Upper lobe of right lung (tissue), 1 donor: ENCODE measurements around the gene SLC35F3. TPM values are rescaled to one million over a fixed set of nuclear protein-coding genes. Genes with fewer than 3 reads are reported as not detected.
"Not testable (repeated sequence)": the region's sequence is repeated elsewhere in the genome, so short reads cannot be mapped to it uniquely, and the experiment has no call there.

Source experiments
- ATAC-seq: fragments of 200-7000 bp; cut with Tn5 transposase; one replicate; pipeline ENCODE4 v1.9.1; 2020; ENCODE audit warnings: mild to moderate bottlenecking, moderate library complexity
- DNase-seq: peaks from one replicate; pipeline ENCODE4 v3.0.0-alpha.2; 2020
- H3K27ac ChIP-seq: fragments of 200-600 bp; one replicate; pipeline ENCODE4 v1.8.0; 2022
- H3K27me3 ChIP-seq: fragments of 200-600 bp; one replicate; pipeline ENCODE4 v1.8.0; 2022; ENCODE audit warnings: mild to moderate bottlenecking
- H3K36me3 ChIP-seq: fragments of 200-600 bp; one replicate; pipeline ENCODE4 v1.8.0; 2022
- H3K4me1 ChIP-seq: fragments of 200-600 bp; one replicate; pipeline ENCODE4 v1.8.0; 2022
- H3K4me3 ChIP-seq: fragments of 200-600 bp; one replicate; pipeline ENCODE4 v1.8.0; 2022; ENCODE audit warnings: mild to moderate bottlenecking
- H3K9me3 ChIP-seq: fragments of 200-600 bp; one replicate; pipeline ENCODE4 v1.8.0; 2022
- intact Hi-C: fragments of 100-400 bp; cut with DNase I; formaldehyde crosslinking; loops from one replicate; pipeline ENCODE4 v1.11.0; 2022
- total RNA-seq: library from RNA; stranded (reverse); fragmentation: NEBNext Ultra II Directional; extraction: Animal tissue kit (Norgen Biotek cat#: 25700); gene quantifications from one replicate; pipeline ENCODE4 v1.2.1, GENCODE V29; 2021
- TF ChIP-seq, protein P1 (sequence below): fragments of 200-600 bp; IDR thresholded peaks from one replicate; pipeline ENCODE4 v1.8.0; 2022; ENCODE audit warnings: antibody characterized with exemption
- donor health status: DM: no; HTN: yes; CAD: no; lungs with severe emphysema.

The SLC35F3 gene
- total RNA-seq, 1 donor from 2014 or later = 0.29 TPM

DNA sequence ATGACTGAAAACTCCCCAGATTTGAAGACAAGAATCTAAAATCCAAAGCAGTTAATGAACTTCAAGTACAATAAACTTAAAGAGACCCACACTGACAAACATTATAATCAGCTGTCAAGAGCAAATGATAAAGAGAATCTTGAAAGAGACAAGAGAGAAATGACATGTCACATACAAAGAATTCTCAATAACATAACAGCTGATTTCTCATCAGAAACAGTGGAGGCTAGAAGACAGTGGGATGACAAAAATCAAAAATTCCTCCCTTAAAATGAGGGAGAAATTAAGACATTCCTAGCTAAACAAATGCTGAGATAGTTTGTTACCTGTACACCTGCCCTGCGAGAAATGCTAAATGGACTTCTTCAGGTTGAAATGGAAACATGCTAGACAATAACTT, 432.8 kb downstream of the SLC35F3 start:
- DNase-seq (no peak), ATAC-seq (no peak)
- Histone ChIP-seq H3K4me3 (no peak overlapping the region), H3K27me3 (no peaks in the 10 kb centered on the region), H3K27ac (no peak overlapping the region), H3K4me1 (no peaks in the 10 kb centered on the region), H3K36me3 (no peaks in the 10 kb centered on the region), H3K9me3 (no peaks in the 10 kb centered on the region)
- TF ChIP-seq, protein P1, sequence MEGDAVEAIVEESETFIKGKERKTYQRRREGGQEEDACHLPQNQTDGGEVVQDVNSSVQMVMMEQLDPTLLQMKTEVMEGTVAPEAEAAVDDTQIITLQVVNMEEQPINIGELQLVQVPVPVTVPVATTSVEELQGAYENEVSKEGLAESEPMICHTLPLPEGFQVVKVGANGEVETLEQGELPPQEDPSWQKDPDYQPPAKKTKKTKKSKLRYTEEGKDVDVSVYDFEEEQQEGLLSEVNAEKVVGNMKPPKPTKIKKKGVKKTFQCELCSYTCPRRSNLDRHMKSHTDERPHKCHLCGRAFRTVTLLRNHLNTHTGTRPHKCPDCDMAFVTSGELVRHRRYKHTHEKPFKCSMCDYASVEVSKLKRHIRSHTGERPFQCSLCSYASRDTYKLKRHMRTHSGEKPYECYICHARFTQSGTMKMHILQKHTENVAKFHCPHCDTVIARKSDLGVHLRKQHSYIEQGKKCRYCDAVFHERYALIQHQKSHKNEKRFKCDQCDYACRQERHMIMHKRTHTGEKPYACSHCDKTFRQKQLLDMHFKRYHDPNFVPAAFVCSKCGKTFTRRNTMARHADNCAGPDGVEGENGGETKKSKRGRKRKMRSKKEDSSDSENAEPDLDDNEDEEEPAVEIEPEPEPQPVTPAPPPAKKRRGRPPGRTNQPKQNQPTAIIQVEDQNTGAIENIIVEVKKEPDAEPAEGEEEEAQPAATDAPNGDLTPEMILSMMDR = no peak
- intact Hi-C loops = no loop called here

DNA sequence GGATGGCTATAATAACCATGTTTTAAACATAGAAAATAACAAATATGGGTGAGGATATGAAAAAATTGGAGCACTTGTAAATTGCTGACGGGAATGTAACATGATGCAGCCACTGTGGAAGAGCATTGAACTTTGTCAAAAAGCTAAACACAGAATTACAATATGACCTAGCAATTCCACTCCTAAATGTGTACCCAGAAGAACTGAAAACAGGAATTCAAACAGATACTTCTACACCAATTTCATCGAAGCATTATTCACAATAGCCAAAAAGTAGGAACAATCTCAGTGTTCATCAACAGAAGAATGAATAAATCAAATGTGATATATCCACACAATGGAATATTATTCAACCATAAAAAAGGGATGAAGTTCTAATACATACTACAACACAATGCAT, 436.1 kb downstream of the SLC35F3 start:
- Histone ChIP-seq H3K4me1 (no peaks in the 10 kb centered on the region), H3K36me3 (no peaks in the 10 kb centered on the region), H3K27ac (no peak overlapping the region), H3K4me3 (no peak overlapping the region), H3K9me3 (no peaks in the 10 kb centered on the region), H3K27me3 (no peaks in the 10 kb centered on the region)
- no peak for ATAC-seq
- TF ChIP-seq, protein P1 = no peak
- DNase-seq = no peak
- intact Hi-C loops = no loop called here

DNA sequence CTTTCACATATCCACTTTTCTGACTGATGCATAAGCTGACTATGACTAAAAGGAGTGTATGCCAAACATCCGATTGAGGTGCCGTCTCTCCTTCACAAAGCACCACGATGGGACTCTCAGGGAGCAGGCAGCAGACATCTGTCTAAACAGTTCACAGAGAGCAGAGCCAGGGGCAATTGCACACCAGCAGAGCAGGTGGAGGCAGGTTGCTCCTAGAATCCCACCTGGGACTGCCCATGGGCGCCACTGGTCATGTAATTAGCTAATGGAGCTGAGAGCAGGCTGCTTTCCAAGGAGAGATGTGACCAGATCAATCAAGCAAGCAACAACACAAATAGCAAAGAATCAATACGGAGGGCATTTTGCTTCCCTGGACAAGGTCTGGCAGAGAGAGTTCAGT, 438.3 kb downstream of the SLC35F3 start:
- ATAC-seq = no peak
- Histone ChIP-seq H3K9me3 (no peaks in the 10 kb centered on the region), H3K4me1 (no peaks in the 10 kb centered on the region), H3K27me3 (no peaks in the 10 kb centered on the region), H3K36me3 (no peaks in the 10 kb centered on the region), H3K27ac (no peak overlapping the region), H3K4me3 (no peak overlapping the region)
- intact Hi-C loops = no loop called here
- no peak for DNase-seq
- TF ChIP-seq, protein P1 = no peak

DNA sequence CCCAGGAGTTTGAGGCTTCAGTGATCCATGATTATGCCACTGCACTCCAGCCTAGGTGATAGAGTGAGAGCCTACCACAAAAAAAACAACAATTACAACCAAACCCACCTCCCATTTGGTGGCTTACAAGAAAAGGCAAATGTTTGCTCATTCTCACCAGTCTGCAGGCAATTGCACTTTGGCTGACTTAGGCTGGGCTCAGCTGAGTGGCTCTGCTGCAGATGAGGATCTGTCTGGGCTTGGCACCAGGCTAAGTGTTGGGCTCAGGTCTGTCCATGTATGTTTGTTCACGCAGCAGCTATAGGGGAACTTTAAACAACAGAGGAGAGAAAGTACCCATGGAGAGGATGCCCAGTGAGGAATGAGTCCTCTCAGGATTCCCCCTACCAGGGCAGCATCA, 440.8 kb downstream of the SLC35F3 start:
- intact Hi-C loops = no loop called here
- Histone ChIP-seq H3K4me1 (no peaks in the 10 kb centered on the region), H3K9me3 (no peaks in the 10 kb centered on the region), H3K27me3 (no peaks in the 10 kb centered on the region), H3K27ac (no peak overlapping the region), H3K36me3 (no peaks in the 10 kb centered on the region), H3K4me3 (no peak overlapping the region)
- no peak for DNase-seq
- TF ChIP-seq, protein P1 = no peak
- no peak for ATAC-seq

DNA sequence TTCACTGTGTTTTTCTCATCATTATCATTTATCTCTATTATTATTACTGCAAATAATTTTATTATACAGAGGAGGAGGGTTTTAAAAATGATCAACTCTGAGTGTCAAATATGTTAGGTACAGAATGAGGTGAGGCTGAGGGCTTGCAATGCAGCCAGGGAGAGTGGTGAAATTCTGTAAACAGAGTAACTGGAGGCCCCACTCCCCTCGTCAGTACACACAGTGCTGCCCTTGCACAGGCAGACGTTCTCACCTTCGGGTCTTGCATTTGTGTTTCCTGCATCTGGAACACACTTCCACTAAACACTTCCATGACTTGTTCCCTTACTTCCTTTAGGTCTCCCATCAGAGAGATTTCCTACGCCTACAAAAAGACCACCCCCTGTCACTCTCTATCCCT, 444.5 kb downstream of the SLC35F3 start:
- intact Hi-C loops = no loop called here
- no peaks in the 10 kb centered on the region for H3K36me3 ChIP-seq
- no peak overlapping the region for H3K4me3 ChIP-seq
- TF ChIP-seq, protein P1 = no peak
- ATAC-seq = no peak
- no peaks in the 10 kb centered on the region for H3K9me3 ChIP-seq
- no peaks in the 10 kb centered on the region for H3K4me1 ChIP-seq
- no peak for DNase-seq
- no peak overlapping the region for H3K27ac ChIP-seq
- no peaks in the 10 kb centered on the region for H3K27me3 ChIP-seq

DNA sequence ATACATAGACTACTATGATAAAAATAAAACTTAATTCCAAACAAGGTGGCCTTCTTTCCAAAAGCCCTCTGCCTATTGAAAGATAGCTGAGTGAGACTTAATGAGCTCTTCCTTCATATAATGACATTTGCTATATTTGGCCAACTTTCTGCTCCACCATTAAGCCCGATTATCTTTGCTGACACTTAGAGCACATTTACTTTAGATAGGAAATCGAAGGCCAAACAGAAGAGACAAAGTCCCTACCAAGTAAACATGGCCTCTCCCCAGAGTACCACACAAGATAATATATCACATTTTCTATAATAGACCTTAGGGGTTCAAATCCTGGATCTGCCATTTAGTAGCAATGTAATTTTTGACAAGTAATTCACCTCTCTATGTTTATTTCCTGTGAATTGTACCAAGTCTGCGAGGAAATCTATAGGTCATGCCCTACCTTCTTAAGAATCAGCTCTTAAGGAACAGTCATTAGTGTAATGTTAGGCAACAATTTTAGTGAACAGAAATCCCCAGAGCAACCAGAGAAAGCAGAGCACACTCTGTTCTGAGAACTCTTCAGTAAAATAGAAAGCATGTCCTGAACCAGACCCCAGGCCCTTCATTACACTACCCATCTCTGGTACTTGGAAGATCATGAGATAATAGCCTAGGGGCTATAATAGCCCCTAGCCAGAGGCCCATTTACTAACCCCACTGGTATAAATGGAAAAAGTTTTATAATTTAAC, 451.5 kb downstream of the SLC35F3 start:
- Histone ChIP-seq H3K4me3 (peak overlapping the region; percentile 50), H3K36me3 (no peaks in the 10 kb centered on the region), H3K27me3 (no peaks in the 10 kb centered on the region), H3K27ac (no peak overlapping the region), H3K4me1 (no peaks in the 10 kb centered on the region), H3K9me3 (no peaks in the 10 kb centered on the region)
- intact Hi-C loops = no loop called here
- TF ChIP-seq, protein P1 = no peak
- ATAC-seq (no peak), DNase-seq (no peak)

DNA sequence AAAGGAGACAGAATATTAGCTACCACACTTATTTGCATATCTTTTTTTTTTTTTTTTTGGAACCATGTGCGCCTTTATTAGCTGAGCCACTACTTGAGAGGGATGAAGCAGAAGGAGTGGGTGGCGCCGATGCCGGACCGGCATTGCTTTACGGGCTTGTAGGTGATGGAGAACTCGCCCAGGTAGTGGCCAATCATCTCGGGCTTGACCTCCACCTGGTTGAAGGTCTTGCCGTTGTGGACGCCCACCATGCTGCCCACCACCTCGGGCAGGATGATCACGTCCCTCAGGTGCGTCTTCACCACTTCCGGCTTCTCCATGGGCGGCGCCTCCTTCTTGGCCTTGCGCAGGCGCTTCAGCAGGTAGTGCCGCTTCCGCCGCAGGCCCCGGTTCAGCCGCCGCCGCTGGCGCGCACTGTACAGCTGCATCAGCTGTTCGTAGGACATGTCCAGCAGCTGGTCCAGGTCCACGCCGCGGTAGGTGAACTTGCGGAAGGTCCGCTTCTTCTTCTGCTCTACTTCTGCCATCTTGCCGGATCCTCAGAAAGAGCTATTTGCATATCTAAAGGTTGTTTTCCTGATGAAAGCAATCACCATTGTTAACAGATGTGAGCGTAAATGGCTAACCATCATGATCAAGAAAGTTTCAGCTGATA, 452.3 kb downstream of the SLC35F3 start:
- intact Hi-C loops, H3K27ac ChIP-seq, H3K27me3 ChIP-seq, H3K36me3 ChIP-seq, H3K4me1 ChIP-seq, H3K9me3 ChIP-seq: not testable (repeated sequence)
- DNase-seq (peak; percentile 85), ATAC-seq (peak; percentile 91)
- peak overlapping the region; percentile 50 for H3K4me3 ChIP-seq
